Measurements from ENCODE around the gene MGA. TPM values are rescaled to one million over a fixed set of nuclear protein-coding genes. Genes with fewer than 3 reads are reported as not detected.
A peak's percentile ranks its signal among the peaks of the same experiment; 100 is the strongest.

Gene MGA
- total and polyA plus RNA-seq, 2 experiments from 2014 or later, result 23.2 to 48.8 TPM

DNA sequence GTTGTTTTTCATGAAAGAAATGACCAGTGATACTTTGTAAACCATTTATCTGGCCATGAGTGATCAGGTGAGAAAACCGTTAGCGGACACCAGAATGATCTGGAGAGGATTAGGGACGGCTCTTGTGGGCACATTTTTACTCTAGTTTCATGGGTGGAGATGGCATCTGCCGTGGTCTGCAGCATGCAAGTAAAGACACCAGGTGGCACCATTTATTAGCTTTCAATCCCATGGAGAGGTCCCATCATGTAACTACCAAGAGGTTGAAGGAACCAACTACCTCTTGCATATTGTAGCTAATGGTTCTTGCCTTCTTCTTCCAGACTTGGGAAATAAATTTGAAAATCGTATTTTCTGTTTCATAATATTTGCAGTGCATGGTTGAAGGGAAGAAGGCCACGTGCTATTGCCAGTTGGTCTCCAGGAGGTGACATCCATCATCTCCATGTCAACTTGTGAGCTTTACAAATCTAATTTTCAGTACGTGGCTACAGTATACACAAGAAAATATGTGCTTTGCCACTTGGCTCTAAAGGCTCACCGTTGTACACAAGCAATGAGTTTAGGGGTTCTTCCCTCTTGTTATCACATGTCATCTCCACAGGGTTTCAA, 112.6 kb downstream of the MGA start:
- Histone ChIP-seq H3K27me3 (no peaks in the 10 kb centered on the region), H3K4me3 (peak overlapping the region; percentile 59), H3K9me3 (ENCODE audit: low read depth) (no peaks in the 10 kb centered on the region), H3K36me3 (no peaks in the 10 kb centered on the region), H3K4me1 (ENCODE audit: low read depth) (peaks cover 26% of the 10 kb centered on the region), H3K27ac (peak overlapping the region; percentile 93)
- DNase-seq (ENCODE audit: low read depth in 1 of 2, low spot score in 1 of 2), result peak; percentile 75 to 85
- peak; percentile 63 for TF ChIP-seq CTCF (IDR thresholded peaks at IDR 0.05; ENCODE audit: low read depth, low read length)

DNA sequence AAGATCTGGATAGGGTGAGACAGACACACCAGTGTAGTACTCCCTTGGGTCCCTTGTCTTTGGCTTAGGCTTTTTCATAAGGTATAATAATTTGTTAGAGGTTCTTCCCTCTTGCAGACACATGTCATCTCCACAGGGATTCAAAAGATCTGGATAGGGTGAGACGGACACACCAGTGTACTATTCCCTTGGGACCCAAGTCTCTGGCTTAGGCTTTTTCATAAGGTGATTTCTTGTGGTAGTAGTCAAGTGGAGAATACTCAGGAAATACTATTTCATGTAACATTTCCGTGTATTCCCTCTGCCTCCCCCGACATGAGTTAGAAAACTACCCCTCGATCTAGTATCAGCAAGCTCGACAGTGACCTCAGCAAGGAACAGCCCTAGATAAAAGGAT, 113.1 kb downstream of the MGA start:
- H3K27ac ChIP-seq, result peak overlapping the region; percentile 93
- H3K4me1 ChIP-seq (ENCODE audit: low read depth), result peaks cover 31% of the 10 kb centered on the region
- H3K9me3 ChIP-seq (ENCODE audit: low read depth), result no peaks in the 10 kb centered on the region
- TF ChIP-seq CTCF (IDR thresholded peaks at IDR 0.05; ENCODE audit: low read depth, low read length), result no peak
- DNase-seq (ENCODE audit: low read depth in 1 of 2, low spot score in 1 of 2), result peak in 1 of 2 donors; percentile 23
- peak overlapping the region; percentile 59 for H3K4me3 ChIP-seq
- H3K36me3 ChIP-seq, result no peaks in the 10 kb centered on the region
- no peaks in the 10 kb centered on the region for H3K27me3 ChIP-seq

- Histone ChIP-seq H3K36me3 (no peaks in the 10 kb centered on the region), H3K4me3 (peak overlapping the region; percentile 59), H3K9me3 (ENCODE audit: low read depth) (no peaks in the 10 kb centered on the region), H3K27ac (peak overlapping the region; percentile 93), H3K27me3 (no peaks in the 10 kb centered on the region), H3K4me1 (ENCODE audit: low read depth) (peaks cover 35% of the 10 kb centered on the region)
- no peak for TF ChIP-seq CTCF (IDR thresholded peaks at IDR 0.05; ENCODE audit: low read depth, low read length)
- DNase-seq (ENCODE audit: low read depth in 1 of 2, low spot score in 1 of 2), result no peak
Measured at GRCh38 chr15:41773729-41774061, 113.5 kb downstream of the MGA start.

GRCh38 chr15:41774062-41774881, 114.1 kb downstream of the MGA start, which contains the start of gene MAPKBP1:
MAPKBP1 (plus strand) TSS chr15:41774484; CDS start chr15:41775276, 792 bp downstream.
- TF ChIP-seq CTCF (IDR thresholded peaks at IDR 0.05; ENCODE audit: low read depth, low read length), result peak; percentile 76
- Histone ChIP-seq H3K9me3 (ENCODE audit: low read depth) (no peaks in the 10 kb centered on the region), H3K27ac (peak within 1 kb of the TSS; percentile 93), H3K36me3 (no peaks in the 10 kb centered on the region), H3K4me1 (ENCODE audit: low read depth) (peaks cover 39% of the 10 kb centered on the region), H3K27me3 (no peaks in the 10 kb centered on the region), H3K4me3 (peak within 1 kb of the TSS; percentile 59)
- peak; percentile 99 for DNase-seq (ENCODE audit: low read depth in 1 of 2, low spot score in 1 of 2)

- Histone ChIP-seq H3K9me3 (ENCODE audit: low read depth) (no peaks in the 10 kb centered on the region), H3K27ac (peak overlapping the region; percentile 93), H3K4me1 (ENCODE audit: low read depth) (peaks cover 46% of the 10 kb centered on the region), H3K36me3 (no peaks in the 10 kb centered on the region), H3K4me3 (peak overlapping the region; percentile 59), H3K27me3 (no peaks in the 10 kb centered on the region)
- no peak for TF ChIP-seq CTCF (IDR thresholded peaks at IDR 0.05; ENCODE audit: low read depth, low read length)
- no peak for DNase-seq (ENCODE audit: low read depth in 1 of 2, low spot score in 1 of 2)
Measured at GRCh38 chr15:41774882-41775417, 114.7 kb downstream of the MGA start.

All from cardiac muscle cell (in vitro differentiated cells and primary cell).